CD14-positive monocyte (primary cell): ENCODE results near the gene MCC. TPM values are rescaled to one million over a fixed set of nuclear protein-coding genes. Genes with fewer than 3 reads are reported as not detected.

Experiments used
- DNase-seq, 3 donors: peaks; one replicate each; pipeline ENCODE4 v3.0.0-alpha.2; 2011 to 2022
- H2AFZ ChIP-seq: 2 replicates; pipeline ENCODE4 v1.6.0; 2012; ENCODE audit warnings: mild to moderate bottlenecking, low read depth, low read length, inconsistent platforms; ENCODE audit not compliant: insufficient read depth, poor library complexity, severe bottlenecking
- H3K27ac ChIP-seq, 2 donors: 1 replicate in 1 of 2; 2 replicates in 1 of 2; pipeline ENCODE4 v1.5.1; 2012 to 2013; ENCODE audit warnings: low read length in 2 of 2, control low read depth in 1 of 2, inconsistent platforms in 1 of 2, low read depth in 1 of 2, mild to moderate bottlenecking in 1 of 2
- H3K27me3 ChIP-seq, 2 donors: one replicate each; pipeline versions ENCODE4 v1.6.0 to v1.6.1; 2011 to 2013; ENCODE audit warnings: low read length in 2 of 2; ENCODE audit not compliant: control insufficient read depth in 2 of 2, insufficient read depth in 2 of 2
- H3K36me3 ChIP-seq, 2 donors: replicated peaks in 1 of 2; 1 replicate in 1 of 2; 2 replicates in 1 of 2; pipeline versions ENCODE4 v1.5.1 to v1.6.1; 2012 to 2013; ENCODE audit warnings: low read length in 2 of 2, control low read depth in 1 of 2, inconsistent platforms in 1 of 2, mild to moderate bottlenecking in 1 of 2; ENCODE audit not compliant: insufficient read depth in 2 of 2, control insufficient read depth in 1 of 2
- H3K4me1 ChIP-seq, 2 donors: 1 replicate in 1 of 2; 2 replicates in 1 of 2; pipeline versions ENCODE4 v1.5.1 to v1.6.1; 2012 to 2013; ENCODE audit warnings: low read length in 2 of 2, control low read depth in 1 of 2, inconsistent platforms in 1 of 2, mild to moderate bottlenecking in 1 of 2, moderate library complexity in 1 of 2; ENCODE audit not compliant: insufficient read depth in 2 of 2, control insufficient read depth in 1 of 2
- H3K4me2 ChIP-seq: replicated peaks from 2 replicates; pipeline ENCODE3; 2012; ENCODE audit warnings: low read length, moderate library complexity, mild to moderate bottlenecking; ENCODE audit not compliant: poor library complexity, severe bottlenecking; ENCODE audit errors: extremely low read depth
- H3K4me3 ChIP-seq, 3 experiments: fragments of 200-600 bp in 1 of 3; sonication (generic) in 1 of 3; replicated peaks in 1 of 3; 1 replicate in 2 of 3; 2 replicates in 1 of 3; pipeline ENCODE4 v1.5.1; 2011 to 2013; ENCODE audit warnings: low read length in 3 of 3, mild to moderate bottlenecking in 3 of 3, control low read depth in 2 of 3, low read depth in 2 of 3, inconsistent platforms in 1 of 3, moderate library complexity in 1 of 3
- H3K79me2 ChIP-seq: 2 replicates; pipeline ENCODE4 v1.6.0; 2012; ENCODE audit warnings: mild to moderate bottlenecking, control low read depth, inconsistent platforms, low read length, moderate library complexity; ENCODE audit not compliant: insufficient read depth
- H3K9ac ChIP-seq: 2 replicates; pipeline ENCODE4 v1.6.0; 2017; ENCODE audit warnings: low read length, mild to moderate bottlenecking; ENCODE audit not compliant: insufficient read depth, poor library complexity, severe bottlenecking
- H3K9me3 ChIP-seq, 2 donors: replicated peaks in 1 of 2; 1 replicate in 1 of 2; 2 replicates in 1 of 2; pipeline versions ENCODE4 v1.5.1 to v1.6.1; 2012 to 2013; ENCODE audit warnings: low read length in 2 of 2, control low read depth in 1 of 2; ENCODE audit not compliant: control insufficient read depth in 1 of 2, insufficient read depth in 1 of 2
- H4K20me1 ChIP-seq: 2 replicates; pipeline ENCODE4 v1.6.0; 2012; ENCODE audit warnings: mild to moderate bottlenecking, low read length, control low read depth, moderate library complexity; ENCODE audit not compliant: insufficient read depth
- H3K27ac Mint-ChIP-seq, 7 donors: one replicate each; pipeline ENCODE4 v1.8.0; 2020; ENCODE audit warnings: mild to moderate bottlenecking in 7 of 7, mixed read lengths in 7 of 7, moderate library complexity in 6 of 7, inconsistent platforms in 2 of 7
- H3K27me3 Mint-ChIP-seq, 3 donors: one replicate each; pipeline ENCODE4 v1.8.0; 2021 to 2022; ENCODE audit warnings: low read depth in 3 of 3, mild to moderate bottlenecking in 3 of 3, mixed read lengths in 3 of 3, moderate library complexity in 3 of 3, inconsistent platforms in 1 of 3
- H3K36me3 Mint-ChIP-seq, 2 donors: one replicate each; pipeline ENCODE4 v1.8.0; 2020; ENCODE audit warnings: mixed read lengths in 2 of 2, inconsistent platforms in 1 of 2, mild to moderate bottlenecking in 1 of 2
- H3K4me1 Mint-ChIP-seq: one replicate; pipeline ENCODE4 v1.8.0; 2020; ENCODE audit warnings: mild to moderate bottlenecking, mixed read lengths
- H3K4me3 Mint-ChIP-seq, 2 donors: one replicate each; pipeline ENCODE4 v1.8.0; 2020; ENCODE audit warnings: mild to moderate bottlenecking in 2 of 2, mixed read lengths in 2 of 2, moderate library complexity in 1 of 2
- H3K9me3 Mint-ChIP-seq, 7 donors: one replicate each; pipeline ENCODE4 v1.8.0; 2020 to 2022; ENCODE audit warnings: mixed read lengths in 7 of 7, mild to moderate bottlenecking in 6 of 7, moderate library complexity in 6 of 7, inconsistent platforms in 2 of 7
- WGBS: methylation state at CpG from one replicate; pipeline ENCODE4 v1.1.5; 2013; ENCODE audit warnings: missing lambda C conversion rate; ENCODE audit not compliant: insufficient coverage; 5-methylcytosine and 5-hydroxymethylcytosine counted together
- intact Hi-C, 2 donors: fragments of 100-400 bp; cut with micrococcal nuclease; formaldehyde crosslinking; loops; one replicate each; pipeline versions ENCODE4 v1.15.0 to v1.15.1; 2023
- polyA minus RNA-seq: library from RNA; depleted of rRNA, polyadenylated mRNA; stranded (reverse); fragments of >200 nt; gene quantifications from 2 replicates; pipeline ENCODE4 v1.2.3, GENCODE V29; 2012
- polyA plus RNA-seq, 3 donors: library from polyadenylated mRNA; depleted of rRNA in 1 of 3; unstranded in 2 of 3; stranded (reverse) in 1 of 3; fragments of 300-500 nt in 2 of 3; fragments of >200 nt in 1 of 3; fragmentation: Illumina TruSeq in 2 of 3; gene quantifications; 1 replicate in 2 of 3; 2 replicates in 1 of 3; pipeline ENCODE4 v1.2.3, GENCODE V29; 2012 to 2021
- total RNA-seq, 12 experiments: library from RNA in 1 of 12; stranded (reverse) in 1 of 12; fragments of 120-200 nt in 1 of 12; gene quantifications; one replicate each; pipeline ENCODE4 v1.2.4 and lab custom pipeline; 2013 to 2026; ENCODE audit warnings: mixed read lengths in 6 of 12, inconsistent platforms in 1 of 12
- TF ChIP-seq, protein P1 (sequence below): fragments of 200-600 bp; IDR thresholded peaks from one replicate; pipeline ENCODE4 v1.8.0; 2022; ENCODE audit warnings: antibody characterized with exemption, mild to moderate bottlenecking

The MCC gene
- 0.04 TPM for total RNA-seq (2013)
- polyA plus RNA-seq: under 1 TPM in 1 of 3 donors, not detected in 2; 0.09 TPM
- under 0.01 TPM in 1 of 2 replicates, not detected in the other for polyA minus RNA-seq
- 0 to 4.2 (median 0.21) reads per million in 11 experiments for total RNA-seq (lab: John Stamatoyannopoulos, UW)

DNA sequence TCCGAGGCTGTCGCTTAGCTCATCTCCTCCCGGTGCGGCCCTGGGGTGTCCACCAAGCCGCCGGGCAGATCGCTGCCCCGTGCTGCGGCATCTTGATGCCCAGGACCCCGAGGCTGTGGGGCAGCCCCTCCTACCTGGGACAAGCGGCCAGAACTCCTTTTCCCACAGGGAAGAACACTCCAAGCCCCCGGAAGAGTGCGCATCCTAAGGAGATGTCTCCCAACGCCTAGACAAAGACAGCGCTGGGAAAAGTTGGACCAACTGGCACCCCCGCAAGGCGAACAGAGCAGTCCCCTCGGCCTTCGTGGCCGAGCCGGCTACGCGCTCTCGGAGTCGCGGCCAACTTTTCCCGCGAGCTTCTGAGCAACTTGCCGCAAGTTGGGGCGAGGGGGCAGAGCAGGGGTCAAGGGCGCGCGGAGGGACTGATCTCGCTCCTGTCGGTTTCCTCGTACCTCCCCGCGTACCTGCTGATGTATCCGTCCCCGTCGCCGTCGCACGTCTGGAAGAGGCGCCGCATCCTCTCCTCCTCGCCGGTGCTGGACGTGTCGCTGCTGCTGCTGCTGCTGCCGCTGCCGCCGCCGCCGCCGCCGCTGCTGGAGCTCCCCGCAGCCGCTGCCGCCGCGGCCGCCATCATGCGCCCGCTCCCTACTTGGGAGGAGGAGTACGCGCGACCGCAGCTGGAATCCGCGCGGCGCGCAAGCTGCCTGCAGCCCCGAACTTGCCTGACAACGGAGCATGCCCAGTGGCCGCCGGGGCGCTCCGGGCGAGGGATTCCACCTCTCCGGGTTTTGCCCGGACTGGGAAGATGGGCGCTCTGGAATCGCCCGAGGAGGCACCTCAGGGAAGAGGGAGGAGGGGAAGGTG lies at the start of gene MCC:
MCC (minus strand) TSS at position 673 of the 864 bp plus-strand sequence.
- H4K20me1 ChIP-seq: no peaks in the 10 kb centered on the region
- H3K79me2 ChIP-seq: no peaks in the 10 kb centered on the region
- H3K9ac ChIP-seq: no peak within 1 kb of the TSS
- H3K27me3 ChIP-seq: peaks cover 87 to 98% of the 10 kb centered on the region in 2 donors
- Mint-ChIP-seq H3K27ac (peak within 1 kb of the TSS in 1 of 7 donors; percentile 36), H3K9me3 (peaks cover 10 to 43% (median 30%) of the 10 kb centered on the region in 7 donors), H3K4me3 (peak within 1 kb of the TSS; percentile 78 to 89), H3K4me1 (peaks cover 26% of the 10 kb centered on the region), H3K27me3 (peaks cover 85 to 93% (median 91%) of the 10 kb centered on the region in 3 donors), H3K36me3 (peaks cover 12 to 16% of the 10 kb centered on the region in 2 donors)
- intact Hi-C loops: no loop called here
- WGBS: 2% methylated on average over 84 of the region's 86 CpGs
- peaks cover 28 to 48% of the 10 kb centered on the region in 2 donors for H3K9me3 ChIP-seq
- H3K4me3 ChIP-seq: peak within 1 kb of the TSS in 2 of 3 experiments; percentile 25 to 67
- H3K36me3 ChIP-seq: no peaks in the 10 kb centered on the region
- peak within 1 kb of the TSS; percentile 70 for H2AFZ ChIP-seq
- TF ChIP-seq, protein P1, sequence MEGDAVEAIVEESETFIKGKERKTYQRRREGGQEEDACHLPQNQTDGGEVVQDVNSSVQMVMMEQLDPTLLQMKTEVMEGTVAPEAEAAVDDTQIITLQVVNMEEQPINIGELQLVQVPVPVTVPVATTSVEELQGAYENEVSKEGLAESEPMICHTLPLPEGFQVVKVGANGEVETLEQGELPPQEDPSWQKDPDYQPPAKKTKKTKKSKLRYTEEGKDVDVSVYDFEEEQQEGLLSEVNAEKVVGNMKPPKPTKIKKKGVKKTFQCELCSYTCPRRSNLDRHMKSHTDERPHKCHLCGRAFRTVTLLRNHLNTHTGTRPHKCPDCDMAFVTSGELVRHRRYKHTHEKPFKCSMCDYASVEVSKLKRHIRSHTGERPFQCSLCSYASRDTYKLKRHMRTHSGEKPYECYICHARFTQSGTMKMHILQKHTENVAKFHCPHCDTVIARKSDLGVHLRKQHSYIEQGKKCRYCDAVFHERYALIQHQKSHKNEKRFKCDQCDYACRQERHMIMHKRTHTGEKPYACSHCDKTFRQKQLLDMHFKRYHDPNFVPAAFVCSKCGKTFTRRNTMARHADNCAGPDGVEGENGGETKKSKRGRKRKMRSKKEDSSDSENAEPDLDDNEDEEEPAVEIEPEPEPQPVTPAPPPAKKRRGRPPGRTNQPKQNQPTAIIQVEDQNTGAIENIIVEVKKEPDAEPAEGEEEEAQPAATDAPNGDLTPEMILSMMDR: no peak
- H3K4me1 ChIP-seq: peaks cover 27 to 28% of the 10 kb centered on the region in 2 donors
- peak in 1 of 3 donors; percentile 32 for DNase-seq
- H3K27ac ChIP-seq: no peak within 1 kb of the TSS
- peak within 1 kb of the TSS; percentile 76 for H3K4me2 ChIP-seq

DNA sequence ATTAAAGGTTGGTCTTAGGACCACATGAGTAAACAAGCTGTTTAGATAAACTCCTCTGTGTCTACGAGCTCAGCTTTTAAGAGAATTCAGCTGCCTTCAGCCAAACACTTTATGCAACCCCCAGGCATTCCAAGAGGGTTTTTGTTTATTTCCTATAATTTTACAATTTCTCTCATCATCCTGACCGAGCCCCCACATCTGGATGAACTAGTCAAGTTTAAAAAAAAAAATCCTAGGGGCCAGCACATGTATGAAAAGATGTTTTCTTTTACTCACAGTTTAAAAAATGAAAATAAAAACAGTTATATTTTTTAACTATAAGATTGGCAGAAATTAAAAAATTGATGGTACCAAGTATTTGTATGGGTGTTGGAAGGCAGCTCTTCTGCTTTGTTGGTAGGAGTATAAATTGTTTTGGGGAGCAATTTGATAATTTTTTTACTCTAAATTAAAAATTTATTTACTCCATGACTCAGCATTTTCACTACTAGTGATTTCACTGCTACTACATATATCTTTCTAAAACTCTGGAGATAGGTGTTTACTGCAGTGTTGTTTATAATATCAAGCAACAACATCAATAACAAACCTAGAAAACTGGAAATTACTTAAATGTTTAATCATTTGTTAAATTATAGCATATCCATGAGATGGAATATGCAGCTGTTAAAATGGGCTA lies 43.4 kb upstream of the MCC start:
- no peak overlapping the region for H2AFZ ChIP-seq
- peaks cover 6 to 9% of the 10 kb centered on the region in 2 donors for H3K9me3 ChIP-seq
- no peaks in the 10 kb centered on the region for H3K4me1 ChIP-seq
- no peak overlapping the region for H3K9ac ChIP-seq
- H3K79me2 ChIP-seq: no peaks in the 10 kb centered on the region
- H4K20me1 ChIP-seq: no peaks in the 10 kb centered on the region
- no CpG with 5 or more reads among the region's 2 CpGs for WGBS
- no peak overlapping the region for H3K27ac ChIP-seq
- H3K9me3 Mint-ChIP-seq: peaks cover 4 to 19% (median 7%) of the 10 kb centered on the region in 7 donors
- peaks cover 26 to 65% of the 10 kb centered on the region in 2 donors for H3K36me3 ChIP-seq
- no peaks in the 10 kb centered on the region for H3K4me1 Mint-ChIP-seq
- H3K4me2 ChIP-seq: no peak overlapping the region
- H3K27ac Mint-ChIP-seq: no peak overlapping the region
- TF ChIP-seq, protein P1: no peak
- DNase-seq: no peak
- H3K36me3 Mint-ChIP-seq: peaks cover 42 to 55% of the 10 kb centered on the region in 2 donors
- H3K27me3 Mint-ChIP-seq: peaks cover 0 to 2% (median 0%) of the 10 kb centered on the region in 3 donors
- intact Hi-C loops: no loop called here
- H3K4me3 Mint-ChIP-seq: no peak overlapping the region
- no peaks in the 10 kb centered on the region for H3K27me3 ChIP-seq
- no peak overlapping the region for H3K4me3 ChIP-seq
